Fibroblast of skin of scalp (primary cell): ENCODE measurements around the gene MED25.
"Not testable (repeated sequence)": the region's sequence is repeated elsewhere in the genome, so short reads cannot be mapped to it uniquely, and the experiment has no call there.

ENCODE experiments used
- DNase-seq: peaks from one replicate; pipeline ENCODE4 v3.0.0-alpha.2; 2013

Gene MED25

GRCh38 chr19:49818649-49819370 lies 721 bp downstream of the MED25 start:
- no peak for DNase-seq

GRCh38 chr19:49819452-49820115 lies 1.5 kb downstream of the MED25 start:
- not testable (repeated sequence) for DNase-seq

GRCh38 chr19:49820125-49820524 lies 2.0 kb downstream of the MED25 start:
- no peak for DNase-seq

DNA sequence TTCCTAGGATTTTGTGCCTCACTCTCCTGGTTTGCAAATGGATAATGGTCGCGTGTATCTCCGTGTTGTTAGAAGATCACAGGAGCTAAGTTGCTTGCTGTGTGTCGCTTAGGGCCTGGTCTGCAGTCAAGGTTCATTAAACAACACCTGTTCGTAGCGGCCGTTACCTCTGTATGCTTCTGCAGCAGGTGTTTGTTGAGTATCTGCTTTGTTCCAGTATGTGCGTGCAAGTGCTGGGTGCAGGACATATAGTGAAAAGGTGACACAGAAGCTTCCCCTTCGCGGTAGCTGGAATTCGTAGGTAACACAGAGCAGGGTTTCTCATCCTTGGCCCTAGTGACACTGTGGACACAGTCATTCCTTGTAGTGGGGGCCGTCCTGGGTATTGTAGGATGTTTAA lies 5.4 kb downstream of the MED25 start:
- no peak for DNase-seq

GRCh38 chr19:49824662-49825061 lies 6.6 kb downstream of the MED25 start:
- DNase-seq: no peak

DNA sequence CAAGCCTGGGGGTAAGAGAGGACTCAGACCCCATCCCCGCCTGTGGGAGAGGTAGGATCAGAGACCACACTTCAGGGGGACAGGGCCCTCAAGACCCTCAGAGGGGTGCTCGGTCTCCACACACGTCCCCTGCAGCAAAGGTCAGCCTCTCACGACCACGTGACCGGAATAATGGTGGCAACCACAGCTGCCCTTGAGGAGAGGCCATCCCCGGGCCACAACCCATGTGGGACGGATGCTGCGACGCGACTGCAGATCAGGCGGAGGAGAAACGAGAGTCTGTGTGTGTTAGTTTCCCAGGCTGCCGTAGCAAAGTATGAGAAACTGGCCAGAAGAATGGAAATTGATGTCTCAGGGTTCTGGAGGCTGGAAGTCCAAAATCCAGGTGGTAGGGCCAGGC lies 8.9 kb downstream of the MED25 start:
- no peak for DNase-seq

GRCh38 chr19:49829200-49829599 lies 11.1 kb downstream of the MED25 start:
- DNase-seq: no peak

- no peak for DNase-seq
Measured at GRCh38 chr19:49829721-49830120, 11.6 kb downstream of the MED25 start.

DNA sequence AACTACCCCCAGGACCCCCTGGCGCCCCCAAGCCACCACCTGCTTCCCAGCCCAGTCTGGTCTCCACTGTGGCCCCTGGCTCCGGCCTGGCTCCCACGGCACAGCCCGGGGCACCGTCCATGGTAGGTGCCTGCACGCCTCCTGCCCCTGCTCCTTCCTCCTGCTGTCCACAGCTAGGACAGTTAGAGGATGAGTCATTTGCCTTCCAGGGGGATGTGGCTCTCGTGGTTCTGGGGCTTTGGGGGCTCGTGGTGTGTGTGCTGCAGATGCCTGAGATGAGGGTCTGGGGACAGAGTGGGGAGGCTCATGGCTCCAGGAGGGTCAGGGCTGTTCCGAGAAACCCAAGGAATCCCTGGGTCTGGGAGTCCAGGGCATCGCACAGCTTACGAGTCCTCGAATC lies 12.7 kb downstream of the MED25 start:
- DNase-seq: no peak

GRCh38 chr19:49831592-49831991 lies 13.5 kb downstream of the MED25 start:
- no peak for DNase-seq

GRCh38 chr19:49832556-49832955 lies 14.5 kb downstream of the MED25 start:
- DNase-seq: no peak

DNA sequence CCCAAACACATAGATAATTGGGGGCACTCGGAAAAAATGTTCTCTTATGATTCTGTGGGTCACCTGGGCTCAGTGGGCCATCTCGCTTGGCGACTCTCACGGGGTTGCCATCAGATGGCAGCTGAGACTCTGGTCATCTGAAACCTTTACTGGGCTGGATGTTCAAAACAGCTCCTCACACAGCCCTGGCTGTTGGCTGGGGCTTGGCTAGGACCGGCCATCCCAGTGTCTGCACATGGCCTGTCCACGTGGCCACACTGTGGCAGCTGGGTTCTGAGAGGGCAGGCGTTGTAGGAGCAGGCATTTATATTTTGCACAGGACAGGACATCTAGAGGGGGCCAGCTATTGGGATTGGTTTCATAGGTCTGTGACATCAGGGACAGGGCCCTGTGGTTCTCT lies 15.5 kb downstream of the MED25 start:
- DNase-seq: no peak

GRCh38 chr19:49835562-49835961 lies 17.5 kb downstream of the MED25 start:
- DNase-seq: no peak

GRCh38 chr19:49836176-49837008 lies 18.3 kb downstream of the MED25 start:
- no peak for DNase-seq

GRCh38 chr19:49837009-49837310 lies 18.9 kb downstream of the MED25 start:
- no peak for DNase-seq

DNA sequence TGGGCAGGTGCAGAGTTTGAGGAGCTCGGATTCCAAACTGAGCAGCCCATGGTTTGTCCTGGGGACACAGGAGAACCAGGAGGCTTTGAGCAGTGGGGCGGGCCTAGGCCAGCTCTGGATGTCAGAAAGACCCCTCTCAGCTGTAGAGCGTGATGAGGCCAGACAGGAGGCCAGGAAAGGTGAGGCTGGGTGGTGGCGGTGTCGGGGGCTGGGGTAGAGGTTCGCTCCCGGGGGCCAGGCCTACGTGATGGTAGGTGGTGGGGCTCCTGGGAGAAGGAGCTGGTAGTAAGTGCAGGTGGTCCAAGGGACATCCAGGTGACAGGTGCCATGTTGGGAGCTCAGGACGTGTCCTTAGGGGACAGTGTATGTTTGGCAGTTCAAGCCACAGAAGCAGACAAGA lies 19.3 kb downstream of the MED25 start:
- DNase-seq: no peak

DNA sequence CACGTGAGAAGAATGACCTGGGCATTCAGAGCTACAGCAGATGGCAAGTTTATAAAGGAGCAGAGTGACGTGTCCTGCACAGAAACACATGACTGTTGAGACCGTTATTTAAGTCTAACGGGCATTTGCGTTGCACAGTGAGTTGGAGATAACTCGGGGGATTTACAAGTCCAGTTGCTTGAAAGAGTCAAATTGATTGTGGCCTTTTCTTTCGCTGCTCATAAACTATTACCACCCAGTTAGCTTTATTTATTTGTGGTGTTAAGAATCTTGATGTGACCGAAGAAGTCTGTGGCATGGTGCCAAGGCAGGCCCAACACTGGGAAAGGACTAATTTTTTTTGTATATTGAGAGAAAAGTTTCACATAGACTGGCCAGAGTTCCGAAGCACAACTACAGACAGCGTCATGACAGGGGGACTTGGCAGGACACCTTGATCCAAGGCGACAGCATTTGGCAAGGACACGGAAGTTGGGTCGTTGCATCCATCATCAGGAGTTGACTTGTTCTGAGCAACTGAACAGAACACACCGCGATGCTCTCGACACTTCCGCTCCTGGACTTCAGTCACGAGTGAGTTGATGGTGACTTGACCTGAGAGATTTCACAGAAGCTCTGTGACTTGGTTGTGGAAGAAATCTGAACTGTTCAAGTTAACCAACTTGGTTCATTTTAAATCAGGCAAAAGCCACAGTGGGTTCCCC lies 20.9 kb downstream of the MED25 start:
- no peak for DNase-seq

GRCh38 chr19:49839713-49840112 lies 21.6 kb downstream of the MED25 start:
- DNase-seq: no peak

- DNase-seq: no peak
Measured at GRCh38 chr19:49840321-49840720, 22.2 kb downstream of the MED25 start.

DNA sequence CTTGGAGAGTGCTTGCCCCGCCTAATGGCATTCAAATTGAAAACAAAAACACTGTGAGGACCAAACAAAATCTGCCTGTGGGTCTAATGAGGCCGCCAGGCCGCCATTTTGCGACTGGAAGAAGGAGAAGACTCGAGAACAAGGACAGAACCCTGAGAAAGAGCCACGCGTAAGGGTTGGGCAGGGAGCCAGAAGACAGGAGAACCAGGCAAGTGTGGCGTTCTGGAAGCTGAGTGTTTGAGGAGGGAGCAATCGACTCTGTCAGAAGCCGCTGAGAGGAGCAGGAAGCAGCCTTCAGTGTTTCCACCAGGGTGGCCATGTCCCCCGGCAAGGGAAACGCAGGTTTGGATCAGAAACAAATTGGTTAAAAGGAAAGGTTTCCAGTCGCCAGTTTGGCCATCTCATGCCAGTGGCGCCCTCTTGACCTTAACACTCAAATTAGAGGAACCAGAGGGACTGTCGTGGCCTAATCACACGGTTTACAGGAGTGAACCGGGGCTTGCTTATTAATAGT lies 22.7 kb downstream of the MED25 start:
- no peak for DNase-seq

DNA sequence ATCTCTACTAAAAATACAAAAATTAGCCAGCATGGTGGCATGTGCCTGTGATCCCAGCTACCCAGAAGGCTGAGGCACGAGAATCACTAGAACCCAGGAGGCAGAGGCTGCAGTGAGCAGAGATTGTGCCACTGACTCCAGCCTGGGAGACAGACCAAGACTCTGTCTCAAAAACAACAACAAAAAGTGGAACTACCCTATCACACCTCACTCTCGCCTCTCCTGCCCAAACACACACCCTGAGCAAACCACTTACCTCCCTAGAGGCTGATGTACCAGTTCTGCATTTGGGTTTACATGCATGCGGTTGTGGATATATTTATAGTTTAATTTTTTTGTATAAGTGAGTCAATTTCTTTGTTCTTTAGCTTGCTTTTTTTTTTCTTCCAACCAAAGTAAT lies 25.2 kb downstream of the MED25 start:
- no peak for DNase-seq

DNA sequence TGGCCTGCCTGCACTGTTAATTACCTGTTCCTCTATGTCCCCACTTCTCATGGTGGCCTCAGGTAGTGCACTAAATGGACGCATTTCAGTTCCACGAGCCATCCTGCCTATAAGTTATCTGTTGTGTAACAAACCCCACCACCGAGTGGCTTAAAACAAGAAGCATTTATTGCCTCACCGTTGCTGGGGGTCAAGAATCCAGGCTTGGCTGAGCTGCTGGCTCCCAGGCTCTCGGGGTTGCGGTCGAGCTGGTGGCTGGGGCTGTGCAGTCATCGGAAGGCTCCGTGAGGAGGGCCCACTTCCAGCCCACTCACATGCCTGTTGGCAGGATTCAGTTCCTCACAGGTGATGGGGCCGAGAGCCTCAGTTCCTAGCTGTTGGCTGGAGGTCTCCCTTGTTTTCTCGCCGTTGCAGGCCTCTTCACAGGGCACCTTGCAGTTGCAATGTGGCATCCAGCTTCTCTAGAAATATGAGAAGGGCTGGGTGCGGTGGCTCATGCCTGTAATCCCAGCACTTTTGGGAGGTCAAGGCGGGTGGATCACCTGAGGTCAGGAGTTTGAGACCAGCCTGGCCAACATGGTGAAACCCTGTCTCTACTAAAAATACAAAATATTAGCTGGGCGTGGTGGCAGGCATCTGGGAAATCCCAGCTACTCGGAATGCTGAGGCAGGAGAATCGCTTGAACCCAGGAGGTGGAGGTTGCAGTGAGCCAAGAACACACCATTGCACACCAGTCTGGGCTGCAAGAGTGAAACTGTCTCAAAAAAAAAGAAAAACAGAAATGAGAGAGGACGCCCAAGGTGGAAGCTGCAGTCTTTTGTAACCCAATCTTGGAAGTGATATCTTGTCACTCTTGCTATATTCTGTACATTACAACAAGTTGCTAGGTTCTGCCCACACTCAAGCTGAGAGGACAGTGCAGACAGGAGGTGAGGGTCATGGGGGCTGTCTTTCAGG lies 26.3 kb downstream of the MED25 start:
- no peak for DNase-seq
